ENCODE results near the gene RASSF8.
A peak's percentile ranks its signal among the peaks of the same experiment; 100 is the strongest.

The RASSF8 gene

DNA sequence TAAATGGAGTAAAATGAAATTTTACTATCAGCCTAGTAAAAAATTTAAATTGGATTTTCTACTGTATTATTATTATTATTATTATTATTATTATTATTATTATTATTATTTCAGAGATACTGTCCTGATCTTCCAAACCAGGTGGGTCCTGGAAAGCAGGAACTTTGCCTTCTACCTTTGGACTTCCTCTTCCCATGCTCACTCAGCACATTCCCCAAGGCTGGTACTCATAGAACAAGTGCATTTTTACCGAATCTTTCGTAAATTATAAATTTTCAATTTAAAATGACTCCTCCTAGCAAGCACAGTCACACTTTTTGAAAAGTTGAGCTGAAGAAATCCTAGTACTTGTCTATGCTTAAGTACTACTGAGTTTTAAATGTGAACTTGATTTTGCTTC, 136.7 kb downstream of the RASSF8 start:
- no peak for TF ChIP-seq CTCF (IDR thresholded peaks at IDR 0.05; ENCODE audit: extremely low read depth, insufficient read depth, missing control alignments)
- in situ Hi-C loops (cut with MboI; ENCODE audit: low pct_unique_long_range_greater_than_20kb, low sequenced_read_pairs, unreplicated experiment): no loop called here

GRCh38 chr12:26096036-26096435, 137.6 kb downstream of the RASSF8 start:
- in situ Hi-C loops (cut with MboI; ENCODE audit: low pct_unique_long_range_greater_than_20kb, low sequenced_read_pairs, unreplicated experiment): no loop called here
- no peak for TF ChIP-seq CTCF (IDR thresholded peaks at IDR 0.05; ENCODE audit: extremely low read depth, insufficient read depth, missing control alignments)
- DNase-seq (ENCODE audit: low spot score): no peak

More for the DNA sequence above, 136.7 kb downstream of the RASSF8 start:
- DNase-seq (ENCODE audit: low spot score): no peak

GRCh38 chr12:26097046-26097878, 138.8 kb downstream of the RASSF8 start:
- TF ChIP-seq CTCF (IDR thresholded peaks at IDR 0.05; ENCODE audit: extremely low read depth, insufficient read depth, missing control alignments): peak; percentile 90
- DNase-seq (ENCODE audit: low spot score): peak; percentile 57
- in situ Hi-C loops (cut with MboI; ENCODE audit: low pct_unique_long_range_greater_than_20kb, low sequenced_read_pairs, unreplicated experiment): no loop called here

DNA sequence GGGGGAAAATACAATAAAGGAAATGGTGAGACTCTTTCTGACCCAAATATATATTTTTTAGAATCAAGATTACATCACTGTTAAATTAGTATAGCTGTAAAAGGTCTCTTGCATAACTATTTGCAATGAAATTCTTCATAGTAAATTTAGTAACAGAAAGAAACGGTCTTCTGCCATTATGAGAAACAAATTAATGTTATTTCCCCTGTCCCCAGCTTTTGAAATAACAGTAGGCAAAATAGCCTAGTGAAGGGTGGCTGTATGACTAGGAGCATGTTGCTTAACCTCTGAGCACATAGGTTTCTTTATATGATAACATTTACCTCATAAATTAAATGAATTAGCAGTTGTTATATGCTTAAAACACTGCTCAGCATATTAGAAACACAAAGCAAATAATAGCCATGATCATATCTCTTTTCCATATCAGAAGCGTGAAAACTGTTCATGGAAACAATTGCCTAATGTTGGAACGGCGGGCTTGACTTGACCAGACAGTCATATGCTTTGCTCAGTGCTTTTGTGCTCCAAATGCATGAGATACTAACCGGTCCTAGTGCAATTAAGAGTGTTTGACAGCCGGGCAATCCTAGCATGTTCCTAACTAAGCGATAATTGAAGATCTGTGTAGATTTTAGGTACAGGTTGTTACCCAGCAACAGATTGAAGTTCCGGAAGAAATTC, 142.3 kb downstream of the RASSF8 start:
- no peak for TF ChIP-seq CTCF (IDR thresholded peaks at IDR 0.05; ENCODE audit: extremely low read depth, insufficient read depth, missing control alignments)
- no peak for DNase-seq (ENCODE audit: low spot score)
- in situ Hi-C loops (cut with MboI; ENCODE audit: low pct_unique_long_range_greater_than_20kb, low sequenced_read_pairs, unreplicated experiment): no loop called here

DNA sequence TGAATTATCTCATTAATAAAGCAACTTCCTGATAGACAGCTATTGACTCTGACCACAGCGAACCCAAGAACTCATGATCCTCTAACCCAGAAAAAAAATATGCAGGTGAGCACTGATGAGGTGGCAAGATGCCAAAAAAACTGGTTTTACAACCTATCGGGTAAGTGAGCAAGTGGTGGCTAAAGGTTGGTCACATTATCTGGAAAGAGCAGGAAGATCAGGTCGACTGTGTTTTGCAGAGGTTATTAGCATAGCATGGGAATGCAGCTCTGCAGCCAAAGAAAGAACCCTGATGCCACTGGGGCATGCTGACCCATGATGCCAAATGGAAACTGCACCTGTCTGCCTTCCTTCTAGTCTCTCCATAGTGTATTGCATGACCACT, 142.9 kb downstream of the RASSF8 start:
- in situ Hi-C loops (cut with MboI; ENCODE audit: low pct_unique_long_range_greater_than_20kb, low sequenced_read_pairs, unreplicated experiment): no loop called here
- DNase-seq (ENCODE audit: low spot score): no peak
- TF ChIP-seq CTCF (IDR thresholded peaks at IDR 0.05; ENCODE audit: extremely low read depth, insufficient read depth, missing control alignments): no peak

DNA sequence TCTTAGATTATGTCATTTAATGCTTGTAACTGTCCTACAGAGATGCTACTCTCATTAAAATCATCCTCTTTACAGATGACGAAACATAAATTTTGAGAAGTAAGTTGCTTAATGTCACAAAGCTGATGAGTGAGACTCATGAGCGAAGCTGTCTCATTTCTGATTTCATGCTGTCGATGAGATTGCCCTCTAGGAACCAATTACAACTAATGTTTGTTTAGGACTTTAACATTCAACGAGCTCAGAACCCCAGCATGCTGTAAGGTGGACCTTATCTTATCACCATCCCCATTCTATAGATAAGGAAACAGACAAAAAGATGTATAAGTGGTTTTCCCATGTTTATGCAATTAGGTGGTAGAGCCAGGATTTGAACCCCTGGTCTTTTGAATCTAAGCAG, 143.3 kb downstream of the RASSF8 start:
- in situ Hi-C loops (cut with MboI; ENCODE audit: low pct_unique_long_range_greater_than_20kb, low sequenced_read_pairs, unreplicated experiment): no loop called here
- no peak for DNase-seq (ENCODE audit: low spot score)
- no peak for TF ChIP-seq CTCF (IDR thresholded peaks at IDR 0.05; ENCODE audit: extremely low read depth, insufficient read depth, missing control alignments)

All from GM13977 (cell line).